ENCODE data around the gene CMSS1.
"Not testable (repeated sequence)": the region's sequence is repeated elsewhere in the genome, so short reads cannot be mapped to it uniquely, and the experiment has no call there.

CMSS1 gene

DNA sequence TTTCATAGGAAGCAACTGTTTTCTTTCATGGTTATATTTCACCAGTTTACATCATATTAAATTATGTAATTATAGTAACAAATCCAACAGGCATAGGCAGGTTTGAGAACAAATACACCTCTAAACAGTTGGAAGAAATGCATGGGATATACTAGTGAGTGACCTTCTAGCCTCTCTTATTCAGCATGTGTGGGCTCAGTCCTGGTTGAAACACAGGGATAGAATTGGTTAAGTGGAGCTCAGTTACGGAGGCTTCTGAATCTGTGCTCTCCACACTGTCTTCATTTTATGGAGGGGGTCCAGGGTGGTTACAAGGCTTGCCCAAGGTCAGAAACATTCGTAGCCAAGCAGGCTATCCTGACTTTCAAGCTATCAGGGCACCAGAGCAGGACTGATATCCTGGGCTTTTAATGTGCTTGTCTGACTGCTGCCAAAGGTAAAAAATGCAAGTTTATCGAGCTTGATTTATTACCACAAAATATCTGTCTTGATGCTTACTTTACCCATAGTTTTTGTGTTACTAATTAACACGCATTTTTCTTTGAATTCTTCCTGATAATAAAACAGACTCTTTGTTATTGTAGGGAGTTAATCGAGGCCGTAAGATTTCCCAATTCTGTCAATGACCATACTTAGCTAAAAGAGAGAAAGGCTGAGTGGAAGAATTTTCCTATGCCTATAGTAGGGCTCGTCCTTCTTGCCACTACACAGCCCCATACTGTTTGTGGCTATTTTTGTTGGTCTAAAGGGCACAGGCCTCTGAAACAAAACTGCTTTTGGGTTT is 207.1 kb downstream of the CMSS1 start:
- no peak for DNase-seq (ENCODE audit: low read depth)

DNA sequence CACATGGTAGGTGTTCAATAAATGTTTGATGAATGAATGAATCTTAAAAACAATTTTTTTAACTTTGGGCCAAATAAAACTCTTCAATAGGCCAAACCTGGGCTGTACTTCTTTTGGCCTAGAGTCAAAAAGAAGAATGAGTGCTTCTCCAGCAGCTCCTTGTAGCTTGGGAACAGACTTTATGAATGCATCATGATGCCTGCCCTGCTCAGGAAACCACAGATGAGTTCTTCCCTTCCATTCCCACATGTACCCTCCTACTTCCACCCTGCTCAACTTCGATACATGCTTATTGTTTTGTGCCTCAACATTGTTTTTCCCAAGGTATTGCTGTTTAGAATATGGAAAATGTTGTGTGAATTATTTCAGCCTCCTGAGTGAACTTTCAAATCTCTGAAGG is 209.7 kb downstream of the CMSS1 start:
- peak; percentile 53 for DNase-seq (ENCODE audit: low read depth)

DNA sequence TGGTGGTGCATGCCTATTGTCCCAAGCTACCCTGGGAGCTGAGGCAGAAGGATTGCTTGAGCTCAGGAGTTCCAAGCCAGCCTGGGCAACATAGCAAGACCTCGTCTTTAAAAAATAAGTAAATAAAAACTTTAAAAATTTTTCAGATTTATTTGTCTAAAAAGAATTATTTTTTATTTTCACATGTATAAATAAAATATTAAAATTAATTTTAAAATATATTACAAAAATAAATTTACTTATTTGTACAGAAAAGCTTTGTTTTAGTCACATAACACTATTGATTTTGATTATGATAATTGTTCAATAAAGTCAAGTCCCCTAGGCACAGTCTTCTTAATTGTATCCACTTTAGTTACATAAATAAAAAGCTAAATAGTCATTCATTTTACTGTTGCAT is 211.4 kb downstream of the CMSS1 start:
- DNase-seq (ENCODE audit: low read depth): no peak

DNA sequence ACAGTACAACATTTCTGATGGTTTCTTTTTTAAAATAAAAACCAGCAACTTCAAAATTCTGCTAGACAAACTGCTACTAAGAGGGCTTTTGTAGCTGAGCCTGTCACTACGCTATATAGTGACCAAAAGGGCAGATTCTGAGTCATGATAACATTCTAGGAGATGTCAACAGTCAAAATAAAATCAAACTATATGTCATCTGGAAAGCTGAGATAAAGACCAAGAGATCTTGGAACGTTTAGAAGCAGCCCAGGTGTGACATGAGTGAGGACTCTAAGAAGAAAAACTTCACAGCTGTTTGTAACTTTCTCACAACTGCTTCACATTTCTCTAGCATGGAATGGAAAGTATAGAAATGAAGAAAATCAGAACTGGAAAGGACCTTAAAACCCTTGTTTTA is 212.0 kb downstream of the CMSS1 start:
- DNase-seq (ENCODE audit: low read depth): no peak

DNA sequence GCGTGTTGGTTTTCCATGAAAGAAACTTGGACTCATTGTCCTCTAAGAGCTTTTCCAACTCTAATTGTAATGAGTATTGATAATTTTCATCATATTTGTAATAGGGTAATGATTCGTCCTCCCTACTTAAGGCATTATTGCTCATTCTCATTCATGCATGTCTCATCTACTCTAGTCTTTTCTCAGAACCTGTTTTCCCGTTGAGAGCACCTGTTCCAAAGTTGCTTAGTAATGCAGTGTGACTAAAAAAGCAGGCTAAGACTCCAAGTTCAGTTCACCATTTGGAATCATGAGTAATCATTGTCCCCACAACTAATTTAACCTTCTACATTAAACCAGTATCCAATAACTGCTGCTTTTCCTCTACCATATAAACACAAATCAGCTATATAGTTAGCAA is 212.7 kb downstream of the CMSS1 start:
- DNase-seq (ENCODE audit: low read depth): no peak

DNA sequence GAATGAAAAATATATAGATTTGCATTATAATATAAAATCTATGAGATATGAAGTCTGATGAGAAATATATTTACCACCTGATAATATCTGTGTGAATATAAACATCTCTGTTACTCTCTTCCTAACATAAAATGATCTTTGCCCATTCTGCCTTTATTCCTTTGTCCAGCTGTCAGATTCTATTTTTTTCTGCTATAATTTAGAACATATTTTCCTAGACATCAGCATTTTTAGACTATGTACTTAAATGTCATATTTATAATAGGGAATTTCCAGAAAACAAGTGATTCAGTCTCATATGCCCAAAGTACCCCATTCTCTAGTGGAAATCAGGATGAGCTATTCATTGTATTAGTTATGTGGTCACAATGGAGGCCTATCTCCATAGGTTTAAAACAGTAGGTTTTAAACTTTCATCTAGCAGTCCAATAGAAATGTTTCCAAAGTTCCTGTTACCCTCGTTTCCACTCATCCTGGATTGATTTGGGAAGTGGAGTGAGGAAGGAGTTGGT is 213.3 kb downstream of the CMSS1 start:
- no peak for DNase-seq (ENCODE audit: low read depth)

DNA sequence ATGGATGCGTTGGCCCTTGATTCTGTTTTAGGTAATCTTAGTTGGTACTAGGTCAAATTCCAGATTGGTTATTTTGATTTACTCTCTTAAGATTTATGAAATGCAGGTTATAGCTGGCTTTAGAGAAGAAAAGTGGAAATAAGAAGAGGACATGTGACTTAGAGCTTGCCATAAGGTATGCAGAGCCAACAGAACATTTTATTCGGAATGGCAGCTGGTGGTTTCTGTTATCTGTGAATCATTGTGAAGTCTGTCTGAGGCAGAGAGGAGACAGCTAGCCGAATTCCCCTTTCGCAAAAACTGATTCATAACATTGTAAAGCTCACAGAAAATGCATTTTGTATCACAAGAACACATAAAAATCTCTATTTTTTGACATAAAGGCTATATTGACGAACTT is 214.6 kb downstream of the CMSS1 start:
- peak; percentile 98 for DNase-seq (ENCODE audit: low read depth)

DNA sequence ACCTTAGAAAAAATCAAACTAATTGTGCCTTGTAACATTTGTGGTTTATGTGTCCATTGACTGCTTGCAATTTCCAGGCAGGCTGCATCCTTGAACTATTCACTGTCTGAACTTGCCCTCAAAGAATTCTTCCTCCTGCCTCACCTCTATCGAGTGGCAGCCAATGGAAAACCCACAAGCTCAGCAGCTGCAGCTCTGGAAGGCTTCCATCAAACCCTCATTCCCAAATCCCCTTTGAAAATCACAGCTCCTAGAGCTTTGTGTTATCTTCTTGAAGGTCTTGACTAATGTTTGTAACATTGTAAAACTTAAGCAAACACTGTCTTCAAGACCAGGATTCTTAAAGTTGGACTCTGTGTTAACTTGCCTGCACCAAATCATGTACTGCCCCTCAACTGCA is 215.5 kb downstream of the CMSS1 start:
- DNase-seq (ENCODE audit: low read depth): peak; percentile 98

DNA sequence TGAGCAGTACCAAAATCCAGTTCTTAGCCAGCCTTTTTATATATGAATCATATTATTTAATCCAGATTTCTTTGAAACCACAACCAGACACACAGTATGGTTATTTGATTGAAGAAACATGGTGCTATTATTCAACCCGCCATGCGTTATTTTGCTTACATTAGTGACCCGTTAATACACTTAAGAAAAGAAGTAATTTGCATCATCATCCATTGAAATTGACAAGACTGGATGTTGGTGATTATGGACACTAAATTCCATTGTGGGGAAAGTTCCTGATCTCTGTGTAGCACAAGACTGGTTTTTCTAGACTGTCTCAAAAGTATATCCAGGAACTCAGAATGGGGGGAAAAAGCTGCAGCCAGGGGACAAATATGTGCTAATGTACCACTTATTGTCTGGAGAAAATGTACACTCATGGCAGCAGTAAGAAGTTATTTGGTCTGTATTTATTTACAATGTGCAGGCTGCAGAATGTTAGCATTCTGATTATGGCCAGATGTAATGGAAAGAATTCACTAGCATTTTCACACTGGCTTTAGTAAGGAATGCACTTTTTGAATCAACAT is 216.3 kb downstream of the CMSS1 start:
- DNase-seq (ENCODE audit: low read depth): peak; percentile 91

DNA sequence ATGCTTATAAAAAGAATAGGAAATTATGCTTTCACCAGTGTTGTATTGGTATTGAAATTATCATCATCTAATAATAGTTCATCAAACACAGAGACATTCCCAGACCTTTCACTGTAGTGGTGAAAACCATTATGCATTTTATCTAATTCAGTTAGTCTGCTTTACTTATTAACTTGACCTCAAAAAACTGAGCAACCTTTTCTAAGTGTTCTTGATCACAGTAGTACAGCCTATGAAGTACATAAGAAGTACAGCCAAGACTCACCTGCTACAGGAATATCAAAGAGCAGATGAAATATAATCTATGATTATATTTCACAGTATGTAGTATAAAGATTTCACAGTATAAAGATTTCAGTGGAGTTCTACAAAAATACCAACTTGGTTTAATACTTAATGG is 221.4 kb downstream of the CMSS1 start:
- no peak for DNase-seq (ENCODE audit: low read depth)

DNA sequence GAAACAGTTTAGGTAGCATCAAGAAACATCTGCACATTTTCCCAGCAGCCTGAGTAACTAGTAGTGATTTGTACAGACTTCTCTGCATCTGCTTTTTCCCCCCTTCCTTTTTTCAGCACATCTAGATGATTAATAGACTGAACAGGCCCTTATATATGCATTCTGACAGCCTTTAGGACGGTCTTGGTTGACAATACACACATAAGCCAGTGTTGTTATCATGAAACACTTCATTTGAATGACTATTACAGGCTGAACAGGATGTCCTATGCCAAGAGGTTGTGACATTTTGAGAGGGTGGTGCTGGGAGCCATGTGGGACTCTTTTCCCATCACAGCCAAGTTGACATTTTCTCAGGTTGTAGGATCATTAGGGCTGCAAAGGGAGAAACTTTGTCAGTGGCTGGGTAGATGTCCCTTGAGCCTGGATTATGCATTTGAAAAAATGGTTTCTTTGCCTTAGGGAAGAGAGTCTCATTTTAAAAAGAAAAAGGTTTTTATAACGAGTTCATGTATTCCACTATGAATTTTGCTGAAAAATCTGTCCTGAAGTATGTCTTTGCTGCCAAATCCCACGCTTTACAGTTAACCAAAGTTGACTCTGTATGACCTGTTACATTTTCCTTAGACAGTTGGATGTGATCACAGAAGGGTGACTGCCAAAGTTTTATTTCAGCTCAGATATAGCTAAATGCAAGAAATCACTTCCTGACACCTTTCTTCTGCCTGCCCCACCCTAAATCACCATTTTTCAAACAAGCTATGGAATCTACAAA is 223.0 kb downstream of the CMSS1 start:
- peak; percentile 83 for DNase-seq (ENCODE audit: low read depth)

DNA sequence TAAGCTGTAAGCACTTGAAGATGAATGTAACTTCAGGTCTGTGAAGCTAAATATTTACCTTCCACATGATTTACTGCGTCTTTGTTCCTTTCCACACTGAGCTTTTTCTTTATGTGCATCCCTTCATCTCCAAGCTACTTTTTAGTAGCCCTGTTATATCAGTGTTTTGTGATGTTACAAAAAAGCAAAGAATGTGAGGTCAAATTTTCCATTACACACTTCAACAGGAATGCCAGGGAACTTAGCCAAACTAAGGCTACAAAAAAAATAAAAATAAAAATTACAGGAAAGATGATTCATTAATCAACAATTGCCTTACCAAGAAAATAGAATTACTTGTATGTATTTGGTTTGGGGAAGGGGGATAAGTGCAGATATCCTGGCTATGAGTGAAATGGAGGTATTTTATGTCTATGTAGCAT is 223.7 kb downstream of the CMSS1 start:
- DNase-seq (ENCODE audit: low read depth): peak; percentile 91

DNA sequence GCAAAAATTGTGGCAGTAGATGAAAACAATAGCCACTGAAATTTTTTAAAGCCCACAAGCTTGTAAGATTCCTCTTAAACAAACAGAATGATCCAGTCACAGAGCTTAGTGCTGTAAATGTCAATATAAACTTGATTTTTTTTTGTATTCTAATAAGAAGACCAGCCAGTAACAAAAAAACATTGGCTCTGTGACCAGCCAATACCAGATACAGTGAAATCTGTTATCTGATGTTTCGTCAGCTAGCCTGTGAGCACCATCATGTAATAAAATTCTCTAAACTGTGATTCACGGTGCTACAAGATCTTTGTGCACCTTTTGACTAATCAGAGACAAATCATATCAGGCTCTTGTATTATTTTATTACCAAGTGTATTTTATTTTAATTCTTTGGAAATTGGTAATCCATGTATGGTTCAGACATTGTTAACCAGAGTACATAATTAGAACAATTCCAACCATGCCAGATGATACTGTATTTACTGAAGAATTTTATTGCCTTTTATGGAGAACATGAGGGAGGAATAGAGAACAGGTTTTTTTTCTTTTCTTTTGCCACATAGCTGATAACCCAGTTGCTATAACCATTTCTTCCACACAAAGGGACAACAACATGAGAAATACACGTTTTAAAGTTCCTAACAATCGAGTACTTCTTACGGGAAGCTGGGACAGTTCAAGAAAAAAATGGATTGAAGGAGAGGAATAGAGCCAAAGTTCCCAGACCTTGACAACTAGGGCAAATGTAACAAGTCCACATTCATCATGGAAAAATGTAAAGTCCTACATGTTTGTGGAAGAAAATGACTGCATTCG is 224.7 kb downstream of the CMSS1 start:
- DNase-seq (ENCODE audit: low read depth): peak; percentile 97

DNA sequence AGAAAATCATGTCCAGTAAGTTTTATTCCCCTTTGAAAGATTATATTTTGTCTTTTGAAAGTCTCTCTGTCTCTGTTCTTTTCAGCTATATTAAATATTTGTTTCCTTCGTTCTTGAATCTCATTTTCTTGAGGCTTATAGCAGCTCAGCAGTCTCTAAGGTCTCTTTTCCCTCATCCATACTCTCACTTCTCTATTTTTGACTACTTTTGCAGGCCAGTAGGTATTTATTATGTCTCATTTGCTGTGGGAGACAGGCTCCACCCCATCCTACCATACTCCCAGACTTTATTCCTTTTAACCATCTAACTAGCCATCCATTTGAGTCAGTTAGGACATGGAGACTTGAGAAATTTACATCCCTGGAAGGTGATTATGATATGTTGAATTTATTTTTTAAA is 225.6 kb downstream of the CMSS1 start:
- no peak for DNase-seq (ENCODE audit: low read depth)

DNA sequence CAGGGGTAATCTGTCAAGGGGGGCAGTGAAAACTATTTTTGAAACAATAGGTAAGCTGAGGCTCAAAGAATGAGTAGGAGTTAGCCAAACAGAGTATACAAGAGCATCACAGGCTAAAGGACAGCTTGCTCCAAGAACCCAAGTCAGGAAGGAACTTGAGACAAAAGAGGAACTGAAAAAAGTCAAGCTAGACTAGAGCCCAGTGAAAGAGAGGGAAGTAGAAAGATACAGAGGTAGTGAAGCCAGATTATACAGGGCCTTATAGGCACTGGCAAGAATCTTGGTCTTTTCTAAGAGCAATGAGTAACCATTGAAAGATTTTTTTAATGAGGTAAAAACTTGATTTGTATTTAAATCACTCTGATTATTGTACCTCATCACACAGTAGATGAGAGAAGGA is 226.7 kb downstream of the CMSS1 start:
- DNase-seq (ENCODE audit: low read depth): no peak

DNA sequence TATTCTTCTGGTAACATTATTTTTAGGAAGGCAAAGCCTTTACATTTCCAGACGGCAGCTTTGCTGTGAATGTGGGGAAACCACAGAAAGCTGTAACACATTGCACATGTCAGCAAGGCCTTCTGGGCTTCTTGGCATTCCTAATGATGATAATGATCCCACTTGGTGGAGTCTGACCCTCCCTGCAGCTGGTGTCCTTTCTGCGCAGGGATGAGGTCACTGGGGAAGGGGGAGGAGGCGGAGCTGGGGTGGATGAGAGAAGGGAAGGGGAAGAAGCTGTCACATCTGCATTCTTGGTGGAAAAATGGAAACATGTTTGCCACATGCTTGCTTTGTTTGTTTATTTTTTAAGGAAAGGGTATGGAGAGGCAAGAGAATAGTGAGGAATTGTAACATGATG is 228.0 kb downstream of the CMSS1 start:
- DNase-seq (ENCODE audit: low read depth): peak; percentile 99

DNA sequence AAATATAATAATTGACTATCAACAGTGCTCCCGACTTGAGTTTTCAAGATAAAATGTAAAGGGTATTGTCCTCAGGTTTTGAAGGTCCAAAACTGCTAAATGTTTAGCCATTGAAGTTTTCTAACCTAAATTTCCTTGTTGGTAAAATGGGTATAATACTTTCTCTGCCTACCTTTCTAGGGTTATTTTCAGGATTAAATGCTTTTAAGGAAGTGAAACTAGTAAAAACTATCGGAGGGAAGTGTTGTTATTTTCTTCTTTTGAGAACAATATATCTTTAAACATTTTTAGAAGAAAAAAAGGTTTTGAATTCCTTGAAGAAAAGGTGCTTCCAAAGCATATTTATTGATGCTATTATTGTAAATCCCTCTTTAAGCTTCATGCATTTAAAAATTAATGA is 229.3 kb downstream of the CMSS1 start:
- no peak for DNase-seq (ENCODE audit: low read depth)

DNA sequence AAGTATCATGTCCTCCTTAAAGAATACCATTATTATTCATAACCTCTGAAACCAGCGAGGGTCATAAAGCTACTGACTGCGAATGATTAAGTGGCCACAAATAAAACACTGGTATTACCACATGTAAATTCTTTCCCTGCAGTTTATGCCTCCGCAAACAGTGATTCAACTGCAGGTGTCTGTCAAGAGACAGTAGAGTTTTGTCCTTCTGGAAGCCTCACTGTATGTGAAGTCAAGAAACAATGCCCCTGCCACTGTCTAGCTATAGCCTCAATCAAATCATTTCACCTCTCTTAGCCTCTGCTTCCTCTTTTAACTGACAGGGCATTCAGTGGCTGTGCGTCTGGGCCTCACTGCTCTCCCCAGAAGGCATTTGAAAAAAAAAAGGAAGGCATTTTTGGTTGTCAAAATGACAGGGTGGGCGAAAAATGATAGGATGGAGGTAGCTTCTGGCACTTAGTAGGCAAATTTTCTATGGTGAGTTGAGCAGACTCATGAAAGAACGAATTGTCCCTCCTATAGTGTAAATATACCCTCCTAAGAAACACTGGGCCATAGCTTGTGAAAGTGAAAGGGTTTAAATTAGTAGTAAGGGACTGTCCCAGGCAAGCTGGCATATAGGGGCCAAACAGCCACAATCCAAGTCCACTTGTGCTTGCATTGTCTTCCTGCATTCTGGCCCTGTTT is 229.9 kb downstream of the CMSS1 start:
- peak; percentile 98 for DNase-seq (ENCODE audit: low read depth)

DNA sequence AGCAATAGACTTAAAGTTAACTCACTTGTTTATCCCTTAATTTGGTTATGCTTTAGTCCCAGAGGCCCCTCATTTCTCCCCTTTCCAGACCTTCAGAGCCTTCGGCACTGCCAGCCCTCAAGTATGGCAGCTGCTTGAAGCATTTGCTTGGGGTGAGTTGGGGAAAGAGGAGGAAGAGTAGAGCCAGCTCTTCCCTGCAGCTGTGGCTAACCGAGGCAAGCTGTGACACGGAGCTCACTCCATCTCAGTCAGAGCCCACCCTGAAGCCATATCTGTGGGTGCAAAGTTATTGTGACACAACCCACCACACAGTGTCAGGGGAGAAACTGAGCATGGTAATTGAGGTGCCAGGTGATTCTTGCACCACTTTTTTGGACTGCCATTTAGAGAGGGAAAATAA is 230.6 kb downstream of the CMSS1 start:
- no peak for DNase-seq (ENCODE audit: low read depth)

DNA sequence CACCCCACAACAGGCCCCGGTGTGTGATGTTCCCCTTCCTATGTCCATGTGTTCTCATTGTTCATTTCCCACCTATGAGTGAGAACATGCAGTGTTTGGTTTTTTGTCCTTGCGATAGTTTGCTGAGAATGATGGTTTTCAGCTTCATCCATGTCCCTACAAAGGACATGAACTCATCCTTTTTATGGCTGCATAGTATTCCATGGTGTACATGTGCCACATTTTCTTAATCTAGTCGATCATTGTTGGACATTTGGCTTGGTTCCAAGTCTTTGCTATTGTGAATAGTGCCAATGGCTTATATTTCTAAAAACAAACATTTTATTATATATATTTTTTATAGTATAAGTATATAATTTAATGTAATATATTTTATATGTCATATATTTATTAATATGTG is 233.9 kb downstream of the CMSS1 start:
- not testable (repeated sequence) for DNase-seq (ENCODE audit: low read depth)

DNA sequence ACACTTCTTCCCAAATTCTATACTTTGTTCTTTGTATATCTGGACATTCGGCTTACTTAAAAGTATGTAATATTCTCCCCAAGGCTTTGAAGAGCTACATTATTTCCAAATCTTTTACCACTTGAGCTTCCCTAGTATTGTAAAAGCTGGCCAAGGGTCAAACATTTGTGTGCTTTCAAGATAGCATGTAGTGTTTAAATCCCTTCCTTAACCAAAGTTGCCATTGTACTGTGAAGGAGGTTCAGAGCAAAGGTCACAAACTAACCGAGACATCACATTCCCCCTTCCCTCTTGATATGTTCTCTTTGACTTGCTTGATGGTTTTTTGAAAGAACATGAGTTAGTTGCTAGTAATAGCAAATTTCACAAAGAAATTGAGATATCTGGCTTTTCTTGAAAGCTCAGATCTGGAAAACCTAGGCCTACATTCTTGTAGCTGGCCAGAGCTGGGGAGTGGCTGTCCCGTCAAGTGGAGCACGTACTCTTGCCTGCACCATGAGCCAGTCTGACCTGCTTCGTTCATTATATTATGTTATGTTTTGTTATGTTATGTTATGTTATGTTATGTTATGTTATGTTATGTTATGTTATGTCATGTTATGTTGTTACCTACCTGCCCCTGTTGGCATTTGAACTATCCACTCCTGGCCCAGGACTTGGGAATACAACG is 236.4 kb downstream of the CMSS1 start:
- no peak for DNase-seq (ENCODE audit: low read depth)

Measured in iris pigment epithelial cell (primary cell).